ENCODE results near the gene WBP1. TPM values are rescaled to one million over a fixed set of nuclear protein-coding genes. Genes with fewer than 3 reads are reported as not detected.
A peak's percentile ranks its signal among the peaks of the same experiment; 100 is the strongest.

WBP1 gene
- total and polyA plus RNA-seq, 5 experiments from 2014 or later: 32.4 to 122 (median 38.3) TPM

DNA sequence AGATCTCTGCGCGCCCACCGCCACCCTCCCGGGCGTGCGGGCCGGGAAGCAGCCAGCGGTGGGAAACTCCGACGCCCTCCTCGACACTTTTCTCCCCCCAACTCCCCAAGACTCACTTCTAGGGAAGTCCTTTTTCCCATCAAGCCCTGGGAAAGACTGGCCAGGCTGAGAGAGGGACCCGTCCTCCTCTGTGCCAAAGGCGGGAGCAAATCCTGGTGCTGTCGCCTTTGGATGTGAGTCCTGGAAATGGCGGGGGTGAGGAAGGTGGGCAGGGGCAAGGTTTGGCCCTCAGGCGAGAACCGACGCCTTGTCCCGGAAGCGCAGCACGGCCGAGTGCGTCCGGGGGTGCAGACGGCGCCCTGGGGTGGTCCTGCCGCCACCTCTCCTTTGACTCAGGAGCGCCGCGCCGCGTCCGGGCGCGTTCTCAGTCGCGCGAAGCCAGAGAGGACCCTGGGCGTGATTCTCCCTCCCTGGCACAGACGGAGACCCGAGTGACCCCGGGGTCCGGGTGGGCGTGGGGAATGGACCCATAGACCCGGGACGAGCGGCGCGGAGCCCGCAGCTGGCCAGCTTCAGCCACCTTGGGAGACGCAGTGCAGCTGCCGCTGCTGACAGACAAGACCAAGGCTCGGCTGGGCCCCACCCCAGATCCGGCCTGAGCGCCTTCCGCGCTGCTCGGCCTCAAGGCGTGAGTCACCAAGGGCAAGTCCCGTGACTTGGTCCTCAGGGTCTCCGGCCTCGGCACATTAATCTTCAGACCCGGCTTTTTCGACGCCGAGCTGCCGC lies 44.7 kb downstream of the WBP1 start:
- peaks cover 24 to 79% (median 73%) of the 10 kb centered on the region in 4 donors for H3K4me1 Mint-ChIP-seq
- H3K9me3 Mint-ChIP-seq: peaks cover 0 to 9% (median 0%) of the 10 kb centered on the region in 9 donors
- POLR2A ChIA-PET: interaction anchor here (0.6 to 2.5 kb wide), 7 partner anchors 10 to 52 kb away, joined by 3 to 9 read pairs (median 4); partner anchors contain the start of genes AUP1, CCDC142, HTRA2 and MRPL53
- H3K27me3 Mint-ChIP-seq: peaks cover 20 to 92% (median 51%) of the 10 kb centered on the region in 5 donors
- ATAC-seq (no peak), DNase-seq (peak in 5 of 10 donors; percentile 18 to 43 (median 31))
- peak overlapping the region; percentile 60 to 81 (median 72) for H3K4me3 Mint-ChIP-seq
- no peak overlapping the region for H3K27ac Mint-ChIP-seq
- peaks cover 15 to 36% (median 31%) of the 10 kb centered on the region in 3 donors for H3K36me3 Mint-ChIP-seq

DNA sequence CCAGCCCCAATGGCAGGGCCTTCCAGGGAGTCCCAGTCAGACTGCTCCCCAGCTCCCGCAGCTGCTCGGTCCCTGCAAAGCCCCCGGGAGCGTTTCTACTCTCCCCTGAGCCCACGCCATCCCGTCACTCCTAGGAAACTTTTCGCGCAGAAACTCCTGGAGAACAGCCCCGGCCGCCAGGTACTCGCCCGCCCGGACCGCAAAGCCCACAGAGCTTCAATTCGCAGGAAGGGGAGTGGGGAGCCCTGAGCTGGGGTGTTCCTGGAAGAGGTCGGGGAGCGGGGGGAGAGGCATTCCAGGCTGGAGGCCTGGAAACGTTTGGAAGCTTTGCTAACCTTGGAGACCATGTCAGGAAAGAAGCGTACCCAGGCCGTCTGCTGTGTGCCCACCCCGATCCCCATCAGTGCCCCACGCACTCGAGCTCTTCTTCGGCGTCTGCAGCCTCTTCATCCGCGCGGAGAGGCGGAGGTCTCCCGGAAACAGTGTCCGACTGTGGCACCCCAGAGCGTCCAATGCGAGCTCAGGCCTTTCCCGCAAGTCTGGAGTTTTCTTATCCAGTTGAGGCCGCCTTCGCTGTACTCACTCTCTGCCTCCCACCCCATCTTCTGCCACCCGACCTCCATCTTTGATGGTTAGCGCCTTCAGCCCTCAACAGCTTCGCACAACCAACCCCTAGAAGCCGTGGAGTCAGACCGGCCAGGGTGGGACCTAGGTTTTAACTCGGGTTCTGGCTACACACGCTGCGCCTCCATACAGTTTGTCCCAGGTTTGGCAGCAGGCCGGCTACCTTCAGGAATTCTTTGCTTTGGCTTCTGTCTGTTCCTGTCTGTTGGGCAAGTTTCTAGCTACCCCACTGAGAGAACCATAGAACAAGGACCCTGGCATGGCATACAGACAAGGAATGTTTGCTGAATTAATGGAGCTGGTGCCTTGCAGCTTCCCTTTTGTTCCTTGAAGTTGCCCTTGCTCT lies 45.6 kb downstream of the WBP1 start:
- Mint-ChIP-seq H3K27me3 (peaks cover 20 to 84% (median 45%) of the 10 kb centered on the region in 5 donors), H3K36me3 (peaks cover 15 to 36% (median 31%) of the 10 kb centered on the region in 3 donors), H3K4me3 (peak overlapping the region; percentile 57 to 80 (median 68)), H3K4me1 (peaks cover 26 to 79% (median 73%) of the 10 kb centered on the region in 4 donors), H3K9me3 (peaks cover 0 to 9% (median 0%) of the 10 kb centered on the region in 9 donors), H3K27ac (no peak overlapping the region)
- no peak for ATAC-seq
- POLR2A ChIA-PET: interaction anchor here (0.6 to 2.5 kb wide), 11 partner anchors 8 to 85 kb away, joined by 3 to 9 read pairs (median 3); partner anchors contain the start of genes AUP1, CCDC142, HTRA2 and MRPL53
- DNase-seq: no peak

DNA sequence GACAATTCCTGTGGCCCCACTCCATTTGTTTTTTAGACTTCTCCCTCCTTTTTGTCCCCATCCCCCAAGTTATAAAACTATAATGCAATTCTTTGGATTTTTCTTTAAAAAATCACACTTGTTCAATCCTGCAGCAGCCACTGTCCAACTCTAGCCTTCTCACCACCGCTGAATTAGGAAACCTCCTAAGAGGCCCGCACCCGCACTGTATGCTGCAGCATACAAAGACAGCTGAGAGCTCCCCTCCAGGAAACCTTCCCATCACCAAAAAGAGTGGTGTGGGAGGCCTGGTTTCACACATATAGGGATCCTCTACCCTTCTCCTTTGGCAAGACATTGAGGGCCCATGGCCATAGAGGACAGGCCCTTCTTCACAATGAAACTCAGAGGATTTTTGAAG lies 46.4 kb downstream of the WBP1 start:
- Mint-ChIP-seq H3K36me3 (peaks cover 15 to 36% (median 31%) of the 10 kb centered on the region in 3 donors), H3K4me1 (peaks cover 22 to 74% (median 67%) of the 10 kb centered on the region in 4 donors), H3K4me3 (peak overlapping the region in 9 of 10 donors; percentile 21 to 75 (median 57)), H3K27me3 (peaks cover 15 to 77% (median 42%) of the 10 kb centered on the region in 5 donors), H3K27ac (peak overlapping the region in 1 of 10 donors; percentile 71), H3K9me3 (peaks cover 0 to 9% (median 0%) of the 10 kb centered on the region in 9 donors)
- no peak for ATAC-seq
- POLR2A ChIA-PET: interaction anchor here (0.7 to 2.5 kb wide), 9 partner anchors 9 to 84 kb away, joined by 3 to 9 read pairs (median 4); partner anchors contain the start of genes AUP1, DOK1, HTRA2 and MRPL53
- DNase-seq: no peak

DNA sequence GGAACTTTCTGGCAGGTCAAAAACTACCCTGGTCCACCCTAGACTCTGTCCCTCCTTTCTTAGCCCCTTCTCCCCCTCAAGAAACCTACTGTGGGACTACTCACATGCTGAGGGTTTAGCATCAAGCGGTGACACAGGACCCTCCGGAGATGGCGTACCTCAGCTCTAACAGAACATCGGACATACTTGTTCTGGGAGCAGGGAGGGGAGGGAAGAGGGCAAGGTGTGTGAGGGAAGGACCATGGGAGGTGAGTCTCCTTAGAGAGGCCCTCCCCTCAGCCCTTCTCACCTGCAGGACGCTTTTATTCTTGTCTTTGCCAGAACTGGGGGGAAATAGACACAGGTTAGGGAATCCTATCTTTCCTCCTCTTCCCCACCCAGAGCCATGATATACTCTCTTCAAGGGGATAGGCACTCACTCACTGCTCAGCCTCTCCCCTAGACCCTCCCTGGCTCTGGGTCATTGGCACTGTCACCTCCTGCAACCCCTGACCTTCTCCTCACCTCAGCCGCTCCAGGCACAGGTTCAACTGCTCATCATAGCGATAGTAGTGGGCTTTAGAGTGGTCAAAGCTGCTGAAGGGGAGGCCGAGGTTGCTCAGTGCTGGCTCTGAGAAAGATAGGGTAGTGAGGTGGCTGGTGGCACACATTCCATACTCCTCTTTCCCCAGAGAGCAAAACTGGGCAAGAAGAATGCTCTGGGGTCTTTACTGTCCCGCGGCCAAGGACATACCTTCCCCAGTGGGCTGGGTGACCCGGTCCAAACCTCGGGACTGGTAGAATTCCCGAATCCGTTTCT lies 47.4 kb downstream of the WBP1 start:
- Mint-ChIP-seq H3K9me3 (peaks cover 0 to 9% (median 0%) of the 10 kb centered on the region in 9 donors), H3K4me1 (peaks cover 22 to 65% (median 61%) of the 10 kb centered on the region in 4 donors), H3K4me3 (peak overlapping the region in 9 of 10 donors; percentile 4 to 60 (median 33)), H3K36me3 (peaks cover 15 to 36% (median 31%) of the 10 kb centered on the region in 3 donors), H3K27me3 (peaks cover 14 to 68% (median 43%) of the 10 kb centered on the region in 5 donors), H3K27ac (peak overlapping the region in 1 of 10 donors; percentile 44)
- ATAC-seq: no peak
- no peak for DNase-seq
- POLR2A ChIA-PET: interaction anchor here (1.0 to 2.5 kb wide), 7 partner anchors 10 to 83 kb away, joined by 3 to 17 read pairs (median 5); partner anchors contain the start of genes AUP1, CCDC142, DOK1 and HTRA2

DNA sequence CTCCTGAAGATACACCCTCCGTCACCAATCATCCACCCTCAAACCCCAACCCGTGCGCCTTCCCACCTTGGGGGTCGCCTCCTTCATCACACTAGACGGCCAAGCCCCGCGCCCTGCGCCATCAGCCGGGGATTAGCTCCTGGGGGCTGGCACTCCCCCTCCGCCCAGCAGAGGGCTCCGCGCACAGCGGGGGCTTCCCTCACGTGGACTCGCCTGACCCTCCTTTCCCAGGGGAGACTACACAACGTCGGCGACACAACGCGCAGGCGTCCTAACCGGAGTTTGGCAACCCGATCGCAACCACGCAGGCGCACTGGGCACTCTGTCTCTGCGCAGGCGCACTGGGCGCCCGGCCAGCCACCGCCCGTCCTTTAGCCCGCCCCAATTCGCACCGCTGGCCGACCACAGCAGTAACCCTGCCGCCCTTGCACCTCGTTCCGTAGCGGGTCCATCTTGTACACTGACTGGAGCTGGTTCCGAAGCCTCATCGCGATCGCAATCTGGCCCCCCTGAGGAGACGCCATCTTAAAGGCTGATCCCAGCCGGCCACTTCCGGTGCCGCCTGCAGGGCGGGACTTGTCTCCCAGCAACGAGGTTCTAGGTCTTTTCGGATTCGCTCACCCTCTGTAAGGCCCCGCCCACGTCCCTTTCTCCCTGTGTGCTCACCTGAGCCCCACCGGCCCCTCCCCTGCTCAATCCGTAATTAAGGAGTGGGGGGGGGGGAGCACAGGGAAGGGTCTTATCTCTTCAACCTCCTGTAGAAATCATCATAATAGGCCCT lies 49.1 kb downstream of the WBP1 start, which contains the start of gene PCGF1:
Gene PCGF1 (minus strand): TSS at position 551 of the 781 bp plus-strand sequence. CDS start 27 bp downstream, at position 524.
- Mint-ChIP-seq H3K4me3 (peak within 1 kb of the TSS; percentile 95 to 100 (median 99)), H3K4me1 (peaks cover 16 to 58% (median 54%) of the 10 kb centered on the region in 4 donors), H3K36me3 (peaks cover 15 to 36% (median 31%) of the 10 kb centered on the region in 3 donors), H3K9me3 (peaks cover 0 to 9% (median 0%) of the 10 kb centered on the region in 9 donors), H3K27me3 (peaks cover 14 to 64% (median 39%) of the 10 kb centered on the region in 5 donors), H3K27ac (peak within 1 kb of the TSS; percentile 98 to 100 (median 100))
- DNase-seq (peak; percentile 92 to 100 (median 98)), ATAC-seq (peak; percentile 88 to 95)
- POLR2A ChIA-PET: interaction anchor here (0.6 to 2.9 kb wide), 13 partner anchors 9 to 1330 kb away, joined by 3 to 17 read pairs (median 3); partner anchors contain the start of genes AUP1, CCDC142, HTRA2 and MOGS

DNA sequence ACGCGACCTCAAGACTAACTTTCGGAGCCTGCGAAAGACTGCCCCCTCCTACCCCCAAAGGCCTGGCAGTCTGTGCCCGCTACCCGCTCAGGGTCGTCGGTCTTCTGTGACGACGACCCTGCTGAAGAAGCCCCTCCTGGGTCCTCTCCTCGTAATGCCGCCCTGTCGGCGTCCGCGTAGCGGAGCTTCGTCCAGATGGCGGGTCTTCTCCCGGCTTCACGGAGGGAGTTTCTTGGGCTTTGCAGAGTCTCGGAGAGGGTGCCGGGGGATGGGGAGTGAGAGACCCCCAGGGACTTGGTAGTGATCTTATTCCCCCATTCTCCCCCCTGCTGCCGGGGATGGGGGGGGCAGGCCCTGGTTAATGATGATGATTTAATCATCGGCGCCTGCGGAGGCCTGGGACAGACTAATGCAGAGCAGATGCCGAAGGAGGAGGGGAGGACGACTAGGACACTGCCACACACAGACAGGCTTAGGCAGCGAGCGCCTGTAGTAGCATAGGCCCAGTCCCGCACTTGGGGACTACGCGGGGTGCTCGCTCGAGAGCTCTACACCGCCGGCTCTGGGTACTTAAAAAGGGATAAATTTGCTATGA lies 49.8 kb downstream of the WBP1 start:
- H3K36me3 Mint-ChIP-seq: peaks cover 15 to 36% (median 31%) of the 10 kb centered on the region in 3 donors
- POLR2A ChIA-PET: interaction anchor here (1.1 to 2.9 kb wide), 7 partner anchors 9 to 50 kb away, joined by 3 to 17 read pairs (median 5); partner anchors contain the start of genes CCDC142, MOGS, TTC31 and WBP1
- H3K4me3 Mint-ChIP-seq: peak overlapping the region; percentile 95 to 100 (median 99)
- H3K4me1 Mint-ChIP-seq: peaks cover 17 to 55% (median 50%) of the 10 kb centered on the region in 4 donors
- H3K27me3 Mint-ChIP-seq: peaks cover 17 to 64% (median 41%) of the 10 kb centered on the region in 5 donors
- H3K27ac Mint-ChIP-seq: peak overlapping the region; percentile 98 to 100 (median 100)
- ATAC-seq (peak; percentile 3 to 11), DNase-seq (no peak)
- H3K9me3 Mint-ChIP-seq: peaks cover 0 to 9% (median 0%) of the 10 kb centered on the region in 9 donors

DNA sequence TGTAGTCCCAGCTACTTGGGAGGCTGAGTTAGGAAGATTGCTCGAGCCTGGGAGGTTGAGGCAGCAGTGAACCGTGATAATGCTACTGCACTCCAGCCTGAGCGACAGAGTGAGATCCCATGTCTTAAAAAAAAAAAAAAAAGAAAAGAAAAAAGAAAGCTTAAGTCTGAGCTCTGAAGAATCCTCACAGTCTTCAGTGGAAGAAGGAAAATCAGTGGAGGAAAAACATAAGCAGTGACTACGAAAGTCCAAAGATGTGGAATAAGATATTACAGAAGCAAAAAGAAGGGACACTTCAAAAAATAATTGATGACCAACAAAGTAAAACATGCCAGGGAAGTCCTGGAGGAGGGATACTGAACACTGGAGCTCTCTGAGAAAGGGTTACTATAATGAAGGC lies 52.0 kb downstream of the WBP1 start:
- H3K27me3 Mint-ChIP-seq: peaks cover 8 to 52% (median 33%) of the 10 kb centered on the region in 5 donors
- POLR2A ChIA-PET: interaction anchor here (0.9 to 2.7 kb wide), 4 partner anchors 8 to 52 kb away, joined by 3 to 18 read pairs (median 6); partner anchors contain the start of genes AUP1, CCDC142, HTRA2 and TTC31
- H3K4me3 Mint-ChIP-seq: no peak overlapping the region
- H3K36me3 Mint-ChIP-seq: peaks cover 5 to 23% (median 16%) of the 10 kb centered on the region in 3 donors
- ATAC-seq (no peak), DNase-seq (no peak)
- H3K27ac Mint-ChIP-seq: peak overlapping the region in 1 of 10 donors; percentile 10
- peaks cover 18 to 42% (median 38%) of the 10 kb centered on the region in 4 donors for H3K4me1 Mint-ChIP-seq
- peaks cover 0 to 1% (median 0%) of the 10 kb centered on the region in 9 donors for H3K9me3 Mint-ChIP-seq

All from naive thymus-derived CD8-positive, alpha-beta T cell (primary cell).